HL-60 (cell line): Measurements from ENCODE around the gene RFK.

Experiments used
- DNase-seq, 2 experiments: peaks; one replicate each; pipeline ENCODE4 v3.0.0-alpha.2; 2010 to 2020; ENCODE audit warnings: low read depth in 1 of 2, low spot score in 1 of 2
- H3K27ac ChIP-seq: fragments of 250-450 bp; sonication (Bioruptor Pico); replicated peaks from 2 replicates; pipeline ENCODE4 v1.5.1; 2020; ENCODE audit warnings: mild to moderate bottlenecking, moderate library complexity
- H3K27me3 ChIP-seq: fragments of 250-450 bp; sonication (Bioruptor Pico); 2 replicates; pipeline ENCODE4 v1.5.1; 2021; ENCODE audit warnings: mild to moderate bottlenecking, moderate library complexity; ENCODE audit not compliant: insufficient read depth, poor library complexity, severe bottlenecking
- H3K4me3 ChIP-seq: replicated peaks from 2 replicates; pipeline ENCODE4 v1.5.1; 2011; ENCODE audit warnings: mild to moderate bottlenecking, control low read depth, low read length; ENCODE audit not compliant: insufficient read depth
- GABPA ChIP-seq: IDR thresholded peaks from 2 replicates; pipeline ENCODE4 v1.6.1; 2012; ENCODE audit warnings: low read depth
- POLR2AphosphoS5 ChIP-seq: IDR thresholded peaks from 2 replicates; pipeline ENCODE4 v1.6.1; 2012; ENCODE audit warnings: low read depth
- SPI1 ChIP-seq: IDR thresholded peaks from 2 replicates; pipeline ENCODE4 v1.6.1; 2012; ENCODE audit warnings: low read depth, mild to moderate bottlenecking, borderline replicate concordance
- long read RNA-seq: library from polyadenylated mRNA; unstranded; transcript quantifications from one replicate; pipeline ENCODE4 v2.0.0, GENCODE V29; 2020
- TF ChIP-seq, protein P1 (sequence below): IDR thresholded peaks from 2 replicates; pipeline ENCODE4 v1.6.1; 2012; ENCODE audit warnings: low read depth; ENCODE audit not compliant: insufficient replicate concordance
- TF ChIP-seq, protein P2 (sequence below): IDR thresholded peaks from one replicate; pipeline ENCODE4 v1.5.1; 2011; ENCODE audit warnings: low read length, control low read depth, inconsistent platforms; ENCODE audit not compliant: insufficient read depth

The RFK gene
- long read RNA-seq, transcript RFK-201 (4 exons, 2,684 nt) = major isoform, 202 of 210 reads
- long read RNA-seq, partial matches to known transcripts = 4 of 210 reads
- long read RNA-seq, other reads (novel, unspliced or antisense) = 4 of 210 reads

DNA sequence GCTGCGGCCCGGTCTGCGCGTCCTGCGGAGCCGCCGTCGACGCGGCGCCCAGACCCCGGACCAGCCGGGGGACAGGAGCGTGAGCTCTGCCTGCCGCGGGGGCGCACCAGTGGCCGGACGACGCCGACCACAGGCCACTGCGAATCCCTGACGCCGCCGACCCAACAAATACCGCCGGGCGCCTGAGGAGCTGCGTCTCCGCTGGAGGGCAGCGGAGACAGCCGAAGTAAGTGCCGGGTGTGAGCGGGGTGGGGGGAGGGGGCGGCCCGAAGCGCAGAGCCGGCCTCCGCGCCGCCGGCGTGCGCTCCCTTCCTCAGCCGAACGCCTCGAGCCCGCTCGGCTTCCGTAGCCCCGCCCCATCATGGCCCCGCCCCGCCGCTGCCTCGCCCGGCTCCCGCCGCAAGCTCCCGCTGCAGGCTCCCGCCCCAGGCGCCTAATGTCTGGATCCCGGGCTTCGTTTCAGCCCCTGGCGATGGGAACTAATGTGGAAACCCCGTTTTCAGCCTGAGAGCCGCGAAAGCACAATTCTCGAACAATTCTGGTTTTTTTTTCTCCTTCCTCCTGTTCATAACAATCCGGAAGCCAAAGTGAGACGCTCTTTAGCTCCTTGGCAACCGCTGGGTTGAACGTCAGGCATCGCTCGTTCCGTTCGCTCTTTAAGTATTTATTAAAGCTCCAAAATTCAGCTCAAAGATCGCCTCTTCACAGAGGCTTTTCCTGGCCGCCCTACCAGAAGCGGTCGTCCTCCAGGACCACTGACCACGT lies at the start of gene RFK:
RFK (minus strand) TSS at position 232 of the 765 bp plus-strand sequence. CDS start 255 bp downstream, outside the sequence.
- peak; percentile 75 to 77 for DNase-seq
- H3K27me3 ChIP-seq = no peaks in the 10 kb centered on the region
- peak within 1 kb of the TSS; percentile 95 for H3K4me3 ChIP-seq
- peak within 1 kb of the TSS; percentile 86 for H3K27ac ChIP-seq
- peak; percentile 55; the same call in 1 of the 2 replicates for TF ChIP-seq POLR2AphosphoS5
- no peak for TF ChIP-seq GABPA

DNA sequence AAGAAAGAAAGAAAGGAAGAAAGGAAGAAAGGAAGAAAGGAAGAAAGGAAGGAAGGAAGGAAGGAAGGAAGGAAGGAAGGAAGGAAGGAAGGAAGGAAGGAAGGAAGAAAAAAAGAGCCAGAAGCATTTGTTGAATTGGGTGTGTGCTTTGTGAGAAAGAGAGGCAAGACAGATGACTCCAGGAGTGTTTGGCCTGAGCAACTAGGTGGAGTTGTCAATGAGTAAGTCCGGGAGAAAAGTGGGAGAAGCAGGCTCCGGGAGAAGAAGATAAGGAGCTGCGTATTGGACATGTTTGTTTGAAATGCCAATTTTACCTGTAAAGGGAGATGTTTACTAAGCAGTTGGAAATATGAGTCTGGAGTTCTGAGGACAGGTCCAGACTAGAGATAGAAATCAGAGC lies 49.7 kb upstream of the RFK start:
- no peak for DNase-seq
- H3K27ac ChIP-seq = no peak overlapping the region
- no peaks in the 10 kb centered on the region for H3K27me3 ChIP-seq
- TF ChIP-seq POLR2AphosphoS5 = no peak
- no peak for TF ChIP-seq SPI1
- TF ChIP-seq, protein P1, sequence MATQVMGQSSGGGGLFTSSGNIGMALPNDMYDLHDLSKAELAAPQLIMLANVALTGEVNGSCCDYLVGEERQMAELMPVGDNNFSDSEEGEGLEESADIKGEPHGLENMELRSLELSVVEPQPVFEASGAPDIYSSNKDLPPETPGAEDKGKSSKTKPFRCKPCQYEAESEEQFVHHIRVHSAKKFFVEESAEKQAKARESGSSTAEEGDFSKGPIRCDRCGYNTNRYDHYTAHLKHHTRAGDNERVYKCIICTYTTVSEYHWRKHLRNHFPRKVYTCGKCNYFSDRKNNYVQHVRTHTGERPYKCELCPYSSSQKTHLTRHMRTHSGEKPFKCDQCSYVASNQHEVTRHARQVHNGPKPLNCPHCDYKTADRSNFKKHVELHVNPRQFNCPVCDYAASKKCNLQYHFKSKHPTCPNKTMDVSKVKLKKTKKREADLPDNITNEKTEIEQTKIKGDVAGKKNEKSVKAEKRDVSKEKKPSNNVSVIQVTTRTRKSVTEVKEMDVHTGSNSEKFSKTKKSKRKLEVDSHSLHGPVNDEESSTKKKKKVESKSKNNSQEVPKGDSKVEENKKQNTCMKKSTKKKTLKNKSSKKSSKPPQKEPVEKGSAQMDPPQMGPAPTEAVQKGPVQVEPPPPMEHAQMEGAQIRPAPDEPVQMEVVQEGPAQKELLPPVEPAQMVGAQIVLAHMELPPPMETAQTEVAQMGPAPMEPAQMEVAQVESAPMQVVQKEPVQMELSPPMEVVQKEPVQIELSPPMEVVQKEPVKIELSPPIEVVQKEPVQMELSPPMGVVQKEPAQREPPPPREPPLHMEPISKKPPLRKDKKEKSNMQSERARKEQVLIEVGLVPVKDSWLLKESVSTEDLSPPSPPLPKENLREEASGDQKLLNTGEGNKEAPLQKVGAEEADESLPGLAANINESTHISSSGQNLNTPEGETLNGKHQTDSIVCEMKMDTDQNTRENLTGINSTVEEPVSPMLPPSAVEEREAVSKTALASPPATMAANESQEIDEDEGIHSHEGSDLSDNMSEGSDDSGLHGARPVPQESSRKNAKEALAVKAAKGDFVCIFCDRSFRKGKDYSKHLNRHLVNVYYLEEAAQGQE = no peak
- TF ChIP-seq, protein P2, sequence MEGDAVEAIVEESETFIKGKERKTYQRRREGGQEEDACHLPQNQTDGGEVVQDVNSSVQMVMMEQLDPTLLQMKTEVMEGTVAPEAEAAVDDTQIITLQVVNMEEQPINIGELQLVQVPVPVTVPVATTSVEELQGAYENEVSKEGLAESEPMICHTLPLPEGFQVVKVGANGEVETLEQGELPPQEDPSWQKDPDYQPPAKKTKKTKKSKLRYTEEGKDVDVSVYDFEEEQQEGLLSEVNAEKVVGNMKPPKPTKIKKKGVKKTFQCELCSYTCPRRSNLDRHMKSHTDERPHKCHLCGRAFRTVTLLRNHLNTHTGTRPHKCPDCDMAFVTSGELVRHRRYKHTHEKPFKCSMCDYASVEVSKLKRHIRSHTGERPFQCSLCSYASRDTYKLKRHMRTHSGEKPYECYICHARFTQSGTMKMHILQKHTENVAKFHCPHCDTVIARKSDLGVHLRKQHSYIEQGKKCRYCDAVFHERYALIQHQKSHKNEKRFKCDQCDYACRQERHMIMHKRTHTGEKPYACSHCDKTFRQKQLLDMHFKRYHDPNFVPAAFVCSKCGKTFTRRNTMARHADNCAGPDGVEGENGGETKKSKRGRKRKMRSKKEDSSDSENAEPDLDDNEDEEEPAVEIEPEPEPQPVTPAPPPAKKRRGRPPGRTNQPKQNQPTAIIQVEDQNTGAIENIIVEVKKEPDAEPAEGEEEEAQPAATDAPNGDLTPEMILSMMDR = no peak
- no peak for TF ChIP-seq GABPA
- H3K4me3 ChIP-seq = no peak overlapping the region

DNA sequence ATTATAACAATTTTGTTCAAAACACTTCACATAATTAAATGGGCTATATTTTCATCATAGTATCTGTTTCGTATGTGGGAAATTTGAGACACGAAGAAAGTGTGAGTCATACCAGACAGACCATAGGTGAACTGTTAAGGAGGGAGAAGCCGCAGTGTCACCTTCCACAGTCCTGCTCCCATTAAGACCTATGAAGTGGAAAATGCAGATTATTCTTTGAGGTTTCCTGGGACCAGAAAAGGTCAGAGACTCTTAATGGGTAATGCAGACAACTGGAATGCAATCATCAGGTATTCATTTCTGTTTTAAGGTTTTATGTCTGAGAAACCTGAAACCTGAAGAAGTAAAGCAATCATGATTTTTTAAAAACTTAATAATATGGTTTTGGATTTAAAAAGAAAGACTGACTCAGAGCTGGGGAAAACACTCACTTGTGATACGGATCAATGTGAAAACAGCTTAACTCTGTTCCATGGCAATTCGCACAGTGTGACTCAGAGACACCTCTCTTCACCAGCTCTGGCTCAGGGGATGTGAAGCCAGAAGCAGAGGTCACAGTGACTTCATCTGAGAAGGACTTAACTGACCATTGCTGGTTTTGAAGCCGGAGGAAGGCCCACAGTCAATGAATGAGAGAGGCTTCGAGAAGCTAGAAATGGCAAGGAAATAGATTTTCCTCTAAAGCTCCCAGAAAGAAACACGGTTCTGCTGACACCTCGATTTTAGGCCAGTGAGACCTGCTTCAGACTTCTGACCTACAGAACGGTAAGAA lies 47.5 kb upstream of the RFK start:
- no peak overlapping the region for H3K4me3 ChIP-seq
- no peak for DNase-seq
- H3K27me3 ChIP-seq = no peaks in the 10 kb centered on the region
- no peak overlapping the region for H3K27ac ChIP-seq
- TF ChIP-seq, protein P2 = no peak
- TF ChIP-seq POLR2AphosphoS5 (no peak), GABPA (no peak), SPI1 (no peak)
- TF ChIP-seq, protein P1 = no peak

DNA sequence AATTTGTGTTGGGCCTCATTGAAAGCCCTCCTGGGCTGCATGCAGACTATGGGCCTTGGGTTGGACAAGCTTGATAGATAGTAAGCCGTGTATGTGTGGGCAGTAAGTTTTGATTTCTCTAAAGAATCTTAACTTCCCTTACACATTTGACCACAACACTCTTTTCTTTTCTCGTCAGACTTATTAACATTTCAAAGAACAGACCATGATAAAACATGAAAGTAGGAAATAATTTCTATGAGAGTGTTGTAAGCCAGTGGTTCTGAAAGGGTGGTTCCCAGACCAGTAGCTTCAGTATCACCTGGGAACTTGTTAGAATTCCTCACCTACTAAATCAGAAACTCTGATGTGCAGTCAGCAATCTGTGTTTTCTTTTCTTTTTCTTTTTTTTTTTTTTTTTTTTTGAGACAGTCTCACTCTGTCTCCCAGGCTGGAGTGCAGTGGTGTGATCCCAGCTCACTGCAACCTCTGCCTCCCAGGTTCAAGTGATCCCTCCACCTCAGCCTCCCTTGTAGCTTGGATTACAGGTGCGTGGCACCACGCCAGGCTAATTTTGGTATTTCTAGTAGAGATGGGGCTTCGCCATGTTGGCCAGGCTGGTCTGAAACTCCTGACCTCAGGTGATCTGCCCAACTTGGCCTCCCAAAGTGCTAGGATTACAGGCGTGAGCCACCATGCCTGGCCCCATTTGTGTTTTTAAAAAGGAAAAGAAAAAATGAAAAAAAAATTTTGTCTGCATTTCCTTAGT lies 44.8 kb upstream of the RFK start:
- TF ChIP-seq, protein P1 = no peak
- no peak for TF ChIP-seq SPI1
- TF ChIP-seq POLR2AphosphoS5 = no peak
- TF ChIP-seq, protein P2 = no peak
- no peak for TF ChIP-seq GABPA

More for the DNA sequence above, 44.8 kb upstream of the RFK start:
- Histone ChIP-seq H3K4me3 (no peak overlapping the region), H3K27me3 (no peaks in the 10 kb centered on the region), H3K27ac (no peak overlapping the region)
- DNase-seq = no peak
